ES-I3 (cell line): ENCODE results near the gene RASGRP4.
A peak's percentile ranks its signal among the peaks of the same experiment; 100 is the strongest.

ENCODE experiments used
- H3K36me3 ChIP-seq: 2 replicates; pipeline ENCODE4 v1.6.1; 2013; ENCODE audit warnings: mild to moderate bottlenecking, low read length, control low read depth, moderate library complexity; ENCODE audit not compliant: insufficient read depth
- H3K4me1 ChIP-seq: 2 replicates; pipeline ENCODE4 v1.6.1; 2013; ENCODE audit warnings: mild to moderate bottlenecking, control low read depth, low read length; ENCODE audit not compliant: insufficient read depth
- H3K9ac ChIP-seq: 2 replicates; pipeline ENCODE4 v1.6.1; 2013; ENCODE audit warnings: low read depth, mild to moderate bottlenecking, low read length, moderate library complexity
- H3K9me3 ChIP-seq: 2 replicates; pipeline ENCODE4 v1.6.1; 2013; ENCODE audit warnings: mild to moderate bottlenecking, low read length, moderate library complexity; ENCODE audit not compliant: control insufficient read depth, insufficient read depth

RASGRP4 gene

GRCh38 chr19:38457202-38457601, 31.2 kb upstream of the RASGRP4 start:
- no peak overlapping the region for H3K9ac ChIP-seq
- H3K4me1 ChIP-seq = peaks cover 4% of the 10 kb centered on the region; the same call in 1 of the 2 replicates
- H3K9me3 ChIP-seq = no peaks in the 10 kb centered on the region
- H3K36me3 ChIP-seq = no peaks in the 10 kb centered on the region

- Histone ChIP-seq H3K9ac (no peak overlapping the region), H3K9me3 (no peaks in the 10 kb centered on the region), H3K36me3 (no peaks in the 10 kb centered on the region), H3K4me1 (peaks cover 4% of the 10 kb centered on the region; the same call in 1 of the 2 replicates)
These were observed 29.0 kb upstream of the RASGRP4 start for GRCh38 chr19:38455031-38455430.

GRCh38 chr19:38453596-38453995, 27.6 kb upstream of the RASGRP4 start:
- Histone ChIP-seq H3K4me1 (peaks cover 4% of the 10 kb centered on the region; the same call in 1 of the 2 replicates), H3K9ac (no peak overlapping the region), H3K36me3 (no peaks in the 10 kb centered on the region), H3K9me3 (no peaks in the 10 kb centered on the region)

GRCh38 chr19:38452430-38453366, 26.7 kb upstream of the RASGRP4 start:
- Histone ChIP-seq H3K9ac (peak overlapping the region; percentile 12; the same call in 1 of the 2 replicates), H3K4me1 (peaks cover 4% of the 10 kb centered on the region; the same call in 1 of the 2 replicates), H3K9me3 (no peaks in the 10 kb centered on the region), H3K36me3 (no peaks in the 10 kb centered on the region)

GRCh38 chr19:38451629-38452028, 25.6 kb upstream of the RASGRP4 start:
- H3K9me3 ChIP-seq = no peaks in the 10 kb centered on the region
- no peaks in the 10 kb centered on the region for H3K36me3 ChIP-seq
- H3K4me1 ChIP-seq = peaks cover 4% of the 10 kb centered on the region; the same call in 1 of the 2 replicates
- no peak overlapping the region for H3K9ac ChIP-seq

- H3K9me3 ChIP-seq = no peaks in the 10 kb centered on the region
- H3K9ac ChIP-seq = no peak overlapping the region
- H3K36me3 ChIP-seq = no peaks in the 10 kb centered on the region
- peaks cover 4% of the 10 kb centered on the region; the same call in 1 of the 2 replicates for H3K4me1 ChIP-seq
These were observed 25.0 kb upstream of the RASGRP4 start for GRCh38 chr19:38451036-38451435.

GRCh38 chr19:38449518-38449917, 23.5 kb upstream of the RASGRP4 start:
- Histone ChIP-seq H3K9me3 (no peaks in the 10 kb centered on the region), H3K9ac (no peak overlapping the region), H3K4me1 (peaks cover 4% of the 10 kb centered on the region; the same call in 1 of the 2 replicates), H3K36me3 (no peaks in the 10 kb centered on the region)

GRCh38 chr19:38448225-38448624, 22.2 kb upstream of the RASGRP4 start:
- H3K9me3 ChIP-seq = no peaks in the 10 kb centered on the region
- no peak overlapping the region for H3K9ac ChIP-seq
- no peaks in the 10 kb centered on the region for H3K36me3 ChIP-seq
- peaks cover 4% of the 10 kb centered on the region; the same call in 1 of the 2 replicates for H3K4me1 ChIP-seq

GRCh38 chr19:38445362-38445761, 19.3 kb upstream of the RASGRP4 start:
- Histone ChIP-seq H3K36me3 (no peaks in the 10 kb centered on the region), H3K4me1 (peaks cover 6% of the 10 kb centered on the region; the same call in 1 of the 2 replicates), H3K9ac (no peak overlapping the region), H3K9me3 (no peaks in the 10 kb centered on the region)

- no peak overlapping the region for H3K9ac ChIP-seq
- no peaks in the 10 kb centered on the region for H3K9me3 ChIP-seq
These were observed 18.0 kb upstream of the RASGRP4 start for GRCh38 chr19:38444026-38444425.

GRCh38 chr19:38443458-38443999, 17.5 kb upstream of the RASGRP4 start:
- Histone ChIP-seq H3K9me3 (no peaks in the 10 kb centered on the region), H3K4me1 (peaks cover 6% of the 10 kb centered on the region; the same call in 1 of the 2 replicates), H3K9ac (no peak overlapping the region), H3K36me3 (no peaks in the 10 kb centered on the region)

More at GRCh38 chr19:38444026-38444425, 18.0 kb upstream of the RASGRP4 start:
- peaks cover 6% of the 10 kb centered on the region; the same call in 1 of the 2 replicates for H3K4me1 ChIP-seq
- no peaks in the 10 kb centered on the region for H3K36me3 ChIP-seq

GRCh38 chr19:38442736-38443135, 16.7 kb upstream of the RASGRP4 start:
- no peak overlapping the region for H3K9ac ChIP-seq
- H3K4me1 ChIP-seq = peaks cover 6% of the 10 kb centered on the region; the same call in 1 of the 2 replicates
- no peaks in the 10 kb centered on the region for H3K36me3 ChIP-seq
- no peaks in the 10 kb centered on the region for H3K9me3 ChIP-seq

GRCh38 chr19:38441657-38442348, 15.8 kb upstream of the RASGRP4 start:
- H3K9me3 ChIP-seq = no peaks in the 10 kb centered on the region
- peaks cover 6% of the 10 kb centered on the region; the same call in 1 of the 2 replicates for H3K4me1 ChIP-seq
- H3K36me3 ChIP-seq = no peaks in the 10 kb centered on the region
- no peak overlapping the region for H3K9ac ChIP-seq

GRCh38 chr19:38440592-38440991, 14.6 kb upstream of the RASGRP4 start:
- H3K9me3 ChIP-seq = no peaks in the 10 kb centered on the region

More at GRCh38 chr19:38440592-38440991, 14.6 kb upstream of the RASGRP4 start:
- Histone ChIP-seq H3K36me3 (no peaks in the 10 kb centered on the region), H3K9ac (no peak overlapping the region), H3K4me1 (peaks cover 6% of the 10 kb centered on the region; the same call in 1 of the 2 replicates)
